HG02970 (cell line): Measurements from ENCODE around the gene EIF2B1.

Experiments
- ATAC-seq: cut with Tn5 transposase; IDR thresholded peaks from one replicate; pipeline ENCODE4 v1.9.1; 2021; ENCODE audit warnings: mild to moderate bottlenecking, moderate library complexity, moderate number of reproducible peaks; ENCODE audit not compliant: unreplicated experiment, low FRiP score

EIF2B1 gene

DNA sequence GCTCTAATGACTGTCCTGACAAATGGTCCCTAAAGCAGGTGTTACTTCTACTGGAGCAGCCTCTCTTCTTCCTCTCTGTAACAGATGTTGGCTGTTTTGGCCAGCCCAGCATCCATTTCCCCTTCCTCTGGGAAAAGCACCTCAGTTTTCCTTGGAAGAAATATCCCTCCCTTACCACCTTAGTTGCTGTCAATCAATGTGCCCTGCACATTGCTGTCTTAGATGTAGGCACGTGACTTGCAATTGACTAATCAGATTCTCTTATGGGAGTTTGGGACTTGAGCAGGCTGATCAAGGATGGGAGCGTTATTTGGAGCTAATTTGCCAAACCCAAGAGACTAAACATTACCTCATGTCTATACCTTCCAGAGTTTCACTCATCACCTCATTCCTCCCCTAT is 61.1 kb downstream of the EIF2B1 start:
- ATAC-seq, result no peak

DNA sequence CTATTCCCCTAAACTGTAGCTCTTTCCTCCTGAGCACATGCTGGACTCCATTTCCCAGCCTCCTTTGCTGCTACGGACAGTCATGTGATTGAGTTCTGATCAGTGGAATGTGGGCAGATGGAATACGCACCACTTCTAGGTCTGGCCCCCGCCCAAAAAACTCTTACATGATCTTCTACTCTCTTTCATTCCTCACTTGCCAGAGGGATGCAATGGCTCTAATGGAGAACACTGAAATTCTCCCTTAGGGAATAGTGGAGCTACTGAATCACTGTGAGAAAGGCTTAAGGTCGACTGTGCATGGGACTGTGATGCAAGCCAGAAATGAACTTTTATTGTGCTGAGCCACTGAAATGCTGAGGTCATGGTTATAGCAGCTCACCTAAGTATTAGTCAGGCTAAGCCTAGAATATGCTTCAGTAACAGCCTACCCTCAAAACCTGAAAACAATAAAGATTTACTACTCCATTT is 62.1 kb downstream of the EIF2B1 start:
- no peak for ATAC-seq
